ENCODE data around the gene DHRSX. TPM values are rescaled to one million over a fixed set of nuclear protein-coding genes. Genes with fewer than 3 reads are reported as not detected.

DHRSX gene
- total and polyA plus RNA-seq, 10 of the 15 experiments (the other 5 are each of a cell fraction or from before 2014, with no cell fraction given) = 1.7 to 39.5 (median 16.5) TPM

GRCh38 chrX:2497961-2498780, 2.6 kb downstream of the DHRSX start:
- Histone ChIP-seq H4K20me1 (ENCODE audit: control insufficient read depth, insufficient read depth) (no peaks in the 10 kb centered on the region), H3K9me3 (replicated peaks; ENCODE audit: control insufficient read depth, insufficient read depth, low read length) (no peaks in the 10 kb centered on the region; the same call in 2 of the 3 replicates), H2AFZ (ENCODE audit: control insufficient read depth, low read depth, low read length) (no peak overlapping the region), H3K36me3 (ENCODE audit: control insufficient read depth in 2 of 2, insufficient read depth in 2 of 2, low read length in 1 of 2) (peaks cover 3 to 6% of the 10 kb centered on the region in 2 experiments; a peak in 2 of 4 replicates), H3K4me3 (peak overlapping the region; percentile 90), H3K4me2 (ENCODE audit: control insufficient read depth, insufficient read depth) (peak overlapping the region; percentile 86), H3K27ac (ENCODE audit: control insufficient read depth, insufficient read depth) (peak overlapping the region; percentile 88), H3K9ac (ENCODE audit: control insufficient read depth, insufficient read depth, low read length) (peak overlapping the region; percentile 94), H3K27me3 (replicated peaks in 1 of 2; ENCODE audit: control insufficient read depth in 2 of 2, insufficient read depth in 2 of 2, low read length in 1 of 2) (no peaks in the 10 kb centered on the region), H3K4me1 (ENCODE audit: control insufficient read depth, insufficient read depth, low read length) (peaks cover 15% of the 10 kb centered on the region), H3K79me2 (ENCODE audit: control insufficient read depth, insufficient read depth, low read length) (peaks cover 55% of the 10 kb centered on the region)
- BruUV-seq (replicated peaks) = no TSS peak
- ChIA-PET POLR2A (no interaction called here), CTCF (no interaction called here), RAD21 (ENCODE audit: unreplicated experiment) (no interaction called here), SMC1A (ENCODE audit: uncharacterized antibody, unreplicated experiment) (no interaction called here)
- DNase-seq (ENCODE audit: low read depth, low spot score) = no peak
- WGBS (ENCODE audit: insufficient coverage, insufficient replicate concordance, low lambda C conversion rate, missing lambda C conversion rate) = 94% methylated on average over 11 of the region's 11 CpGs
- TF ChIP-seq BMI1 (IDR thresholded peaks at IDR 0.05; ENCODE audit: borderline replicate concordance) (no peak), PKNOX1 (IDR thresholded peaks at IDR 0.05) (no peak), MLLT1 (IDR thresholded peaks at IDR 0.05) (peak; percentile 76), REST (IDR thresholded peaks at IDR 0.05; ENCODE audit: low read depth, low read length) (no peak), BHLHE40 (IDR thresholded peaks at IDR 0.05; ENCODE audit: borderline replicate concordance in 1 of 2, low read depth in 2 of 2, low read length in 1 of 2) (peak in 1 of 2 experiments; percentile 40; a peak in 1 of 4 replicates), YBX1 (IDR thresholded peaks at IDR 0.05) (no peak), RUNX3 (IDR thresholded peaks at IDR 0.05; ENCODE audit: low read length) (no peak), RAD51 (IDR thresholded peaks at IDR 0.05) (peak; percentile 76; the same call in 1 of the 2 replicates)
- FAIRE-seq = no peak
- intact Hi-C loops (cut with micrococcal nuclease; ENCODE audit: unreplicated experiment) (loop anchor here (2.0 to 5.0 kb wide), 2 partner anchors 89 to 836 kb away; no protein-coding TSS in a partner anchor), in situ Hi-C loops (cut with MboI) (no loop called here)
- ATAC-seq = peak; percentile 17
